NCI-H774 (cell line): ENCODE measurements around the gene KCNJ15.
A peak's percentile ranks its signal among the peaks of the same experiment; 100 is the strongest.

ENCODE experiments used
- DNase-seq: peaks from one replicate; lab custom pipeline; 2025; lab: John Stamatoyannopoulos, UW

The KCNJ15 gene

GRCh38 chr21:38299671-38300070 lies 42.9 kb downstream of the KCNJ15 start:
- DNase-seq, result no peak

GRCh38 chr21:38300141-38300578 lies 43.4 kb downstream of the KCNJ15 start:
- no peak for DNase-seq

- DNase-seq, result no peak
Measured at GRCh38 chr21:38301321-38302214, 44.8 kb downstream of the KCNJ15 start.

GRCh38 chr21:38303300-38303699 lies 46.5 kb downstream of the KCNJ15 start:
- DNase-seq, result no peak

GRCh38 chr21:38306433-38307141 lies 49.8 kb downstream of the KCNJ15 start:
- no peak for DNase-seq

GRCh38 chr21:38307771-38308531 lies 51.2 kb downstream of the KCNJ15 start:
- no peak for DNase-seq

GRCh38 chr21:38308532-38309119 lies 51.8 kb downstream of the KCNJ15 start:
- no peak for DNase-seq

- peak; percentile 71 for DNase-seq
Measured at GRCh38 chr21:38310646-38311485, 54.1 kb downstream of the KCNJ15 start.

- DNase-seq, result no peak
Measured at GRCh38 chr21:38311765-38312164, 55.0 kb downstream of the KCNJ15 start.

GRCh38 chr21:38312822-38313221 lies 56.0 kb downstream of the KCNJ15 start:
- DNase-seq, result no peak

- no peak for DNase-seq
Measured at GRCh38 chr21:38314558-38314957, 57.8 kb downstream of the KCNJ15 start.

- DNase-seq, result no peak
Measured at GRCh38 chr21:38315122-38315521, 58.3 kb downstream of the KCNJ15 start.

- DNase-seq, result no peak
Measured at GRCh38 chr21:38319781-38320180, 63.0 kb downstream of the KCNJ15 start.

GRCh38 chr21:38321568-38321967 lies 64.8 kb downstream of the KCNJ15 start:
- DNase-seq, result no peak

GRCh38 chr21:38322311-38322950 lies 65.6 kb downstream of the KCNJ15 start:
- DNase-seq, result no peak

GRCh38 chr21:38323721-38324531 lies 67.1 kb downstream of the KCNJ15 start:
- DNase-seq, result no peak

GRCh38 chr21:38325216-38325615 lies 68.4 kb downstream of the KCNJ15 start:
- DNase-seq, result no peak

- DNase-seq, result no peak
Measured at GRCh38 chr21:38325731-38326420, 69.1 kb downstream of the KCNJ15 start.

GRCh38 chr21:38326429-38326828 lies 69.6 kb downstream of the KCNJ15 start:
- no peak for DNase-seq
